GM18951 (cell line): ENCODE data around the gene CPB2.

Experiments used
- POLR2A ChIP-seq: IDR thresholded peaks from 4 replicates; pipeline ENCODE4 v1.6.1; 2011; ENCODE audit warnings: mild to moderate bottlenecking; ENCODE audit not compliant: insufficient read length, insufficient read depth; ENCODE audit errors: extremely low read depth
- in situ Hi-C: fragments of 300-500 bp; cut with MboI; formaldehyde crosslinking; loops from one replicate; pipeline ENCODE4 v1.12.0; 2022; ENCODE audit warnings: low sequenced_read_pairs, mixed read lengths, inconsistent platforms; ENCODE audit not compliant: unreplicated experiment

The CPB2 gene

DNA sequence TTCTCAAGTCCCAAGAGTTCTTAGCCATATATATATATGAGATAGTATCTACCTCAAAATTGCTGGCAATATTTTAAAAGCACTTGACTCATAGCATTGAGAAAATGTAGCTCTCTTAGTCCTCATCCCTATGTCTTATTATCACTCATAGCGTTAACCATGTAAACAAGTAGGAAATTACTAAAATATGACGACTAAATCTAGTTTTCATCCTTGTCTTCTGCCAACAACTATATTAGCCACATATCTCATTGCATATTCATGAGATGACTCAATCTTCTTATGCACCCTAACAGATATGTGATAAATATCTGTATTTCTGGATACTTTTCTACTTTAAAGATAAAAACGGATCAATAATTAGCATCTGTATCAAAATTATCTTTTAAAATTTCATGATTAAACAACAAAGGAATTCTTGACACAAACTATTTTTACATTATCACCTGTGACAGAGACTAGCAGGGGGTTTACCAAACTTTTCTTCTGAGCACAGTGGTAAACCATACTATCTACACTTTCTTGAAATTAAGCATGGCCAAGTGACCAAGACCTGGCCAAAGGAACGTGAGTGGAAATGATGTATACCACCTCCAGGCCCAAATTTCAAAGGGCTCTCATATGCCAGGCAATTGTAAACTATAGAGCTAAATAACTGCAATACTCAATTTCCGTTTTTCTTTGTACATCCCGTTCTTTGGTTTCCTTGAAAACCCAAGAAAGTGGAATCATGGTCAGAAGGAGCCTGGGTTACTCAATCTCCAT, 98.0 kb downstream of the CPB2 start:
- in situ Hi-C loops, result no loop called here
- no peak for TF ChIP-seq POLR2A

DNA sequence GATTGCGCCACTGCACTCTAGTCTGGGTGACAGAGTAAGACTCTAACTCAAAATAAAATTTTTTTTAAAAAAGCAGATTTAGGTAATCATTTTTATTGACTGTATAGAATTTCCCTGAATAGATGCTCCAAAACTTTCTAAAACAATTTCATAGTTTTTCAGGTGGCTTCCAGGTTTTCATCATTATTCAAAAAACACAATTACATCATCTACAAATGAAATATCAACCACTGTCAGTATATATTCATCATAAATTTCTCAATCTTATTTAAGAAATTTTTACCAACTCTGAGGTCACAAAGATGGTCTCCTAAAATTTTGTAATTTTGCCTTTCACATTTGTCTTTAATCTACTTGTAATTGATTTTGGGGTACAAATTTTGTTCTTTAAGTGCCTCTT, 100.3 kb downstream of the CPB2 start:
- no peak for TF ChIP-seq POLR2A
- in situ Hi-C loops, result no loop called here
